ENCODE measurements around the gene PAM16. TPM values are rescaled to one million over a fixed set of nuclear protein-coding genes. Genes with fewer than 3 reads are reported as not detected.
"Not testable (repeated sequence)": the region's sequence is repeated elsewhere in the genome, so short reads cannot be mapped to it uniquely, and the experiment has no call there.

PAM16 gene
- total RNA-seq, 1 experiment from 2014 or later = 25.8 TPM

- DNase-seq (ENCODE audit: low read depth) = no peak
Observed at GRCh38 chr16:4336701-4337539, 14.2 kb downstream of the PAM16 start.

GRCh38 chr16:4334724-4335495 is 16.2 kb downstream of the PAM16 start:
- no peak for DNase-seq (ENCODE audit: low read depth)

GRCh38 chr16:4333714-4334113 is 17.4 kb downstream of the PAM16 start:
- not testable (repeated sequence) for DNase-seq (ENCODE audit: low read depth)

GRCh38 chr16:4333308-4333638 is 17.8 kb downstream of the PAM16 start:
- no peak for DNase-seq (ENCODE audit: low read depth)

GRCh38 chr16:4332623-4333307 is 18.4 kb downstream of the PAM16 start:
- no peak for DNase-seq (ENCODE audit: low read depth)

- DNase-seq (ENCODE audit: low read depth) = no peak
Observed at GRCh38 chr16:4332083-4332482, 19.0 kb downstream of the PAM16 start.

GRCh38 chr16:4330277-4330874 is 20.7 kb downstream of the PAM16 start:
- DNase-seq (ENCODE audit: low read depth) = peak; percentile 55

GRCh38 chr16:4328782-4329775 is 22.0 kb downstream of the PAM16 start:
- DNase-seq (ENCODE audit: low read depth) = peak; percentile 32

- DNase-seq (ENCODE audit: low read depth) = peak; percentile 71
Observed at GRCh38 chr16:4328046-4328781, 22.9 kb downstream of the PAM16 start.

- no peak for DNase-seq (ENCODE audit: low read depth)
Observed at GRCh38 chr16:4327386-4328045, 23.6 kb downstream of the PAM16 start.

- no peak for DNase-seq (ENCODE audit: low read depth)
Observed at GRCh38 chr16:4325253-4325758, 25.8 kb downstream of the PAM16 start.

- no peak for DNase-seq (ENCODE audit: low read depth)
Observed at GRCh38 chr16:4324492-4325252, 26.4 kb downstream of the PAM16 start.

- no peak for DNase-seq (ENCODE audit: low read depth)
Observed at GRCh38 chr16:4323845-4324488, 27.2 kb downstream of the PAM16 start.

GRCh38 chr16:4323071-4323844 is 27.9 kb downstream of the PAM16 start:
- no peak for DNase-seq (ENCODE audit: low read depth)

- DNase-seq (ENCODE audit: low read depth) = no peak
Observed at GRCh38 chr16:4322121-4323052, 28.7 kb downstream of the PAM16 start.
